GM21825 (cell line): ENCODE measurements around the gene CDX1.

Experiments used
- ATAC-seq: cut with Tn5 transposase; IDR thresholded peaks from one replicate; pipeline ENCODE4 v1.9.1; 2021; ENCODE audit warnings: mild to moderate bottlenecking, moderate library complexity; ENCODE audit not compliant: unreplicated experiment

Gene CDX1

GRCh38 chr5:150181027-150181426 lies 14.4 kb downstream of the CDX1 start:
- ATAC-seq = no peak

DNA sequence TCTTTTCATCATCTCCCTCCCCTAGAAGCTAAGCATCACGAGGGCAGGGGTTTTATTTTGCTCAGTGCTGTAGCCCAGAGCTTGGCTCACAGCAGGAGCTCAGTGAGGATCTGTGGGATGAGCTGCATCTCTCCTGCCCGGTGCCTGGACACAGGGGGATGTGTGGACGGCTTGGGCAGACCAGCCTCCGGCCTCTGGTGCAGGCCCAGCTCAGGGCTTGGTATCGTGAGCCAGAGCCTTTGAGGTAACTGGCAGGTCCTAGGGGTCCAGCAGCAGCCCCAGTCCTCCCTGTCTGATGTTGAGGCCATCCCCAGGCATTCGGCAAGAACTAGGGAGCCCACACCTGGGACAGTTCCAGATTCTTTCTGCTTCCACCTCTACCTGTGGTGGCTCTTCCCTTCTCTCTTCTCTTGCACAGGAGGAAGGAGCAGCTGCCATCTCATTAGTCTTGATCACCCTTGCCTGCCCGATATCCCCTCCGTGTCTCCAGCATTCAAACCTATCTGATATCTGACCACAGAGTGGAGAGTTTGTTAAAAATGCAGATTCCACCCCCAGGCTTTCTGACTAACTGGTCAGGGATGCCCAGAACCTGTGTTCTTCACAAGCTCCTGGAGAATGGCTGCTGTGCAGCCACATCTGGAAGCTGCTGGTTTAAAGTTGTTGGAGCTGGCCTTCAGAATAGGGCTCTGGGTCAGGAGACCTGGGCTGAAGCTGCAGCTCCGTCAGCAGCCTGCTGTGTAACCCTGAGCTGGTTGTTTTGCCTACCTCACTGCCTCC lies 15.4 kb downstream of the CDX1 start:
- no peak for ATAC-seq

GRCh38 chr5:150182774-150183173 lies 16.2 kb downstream of the CDX1 start:
- ATAC-seq = no peak

DNA sequence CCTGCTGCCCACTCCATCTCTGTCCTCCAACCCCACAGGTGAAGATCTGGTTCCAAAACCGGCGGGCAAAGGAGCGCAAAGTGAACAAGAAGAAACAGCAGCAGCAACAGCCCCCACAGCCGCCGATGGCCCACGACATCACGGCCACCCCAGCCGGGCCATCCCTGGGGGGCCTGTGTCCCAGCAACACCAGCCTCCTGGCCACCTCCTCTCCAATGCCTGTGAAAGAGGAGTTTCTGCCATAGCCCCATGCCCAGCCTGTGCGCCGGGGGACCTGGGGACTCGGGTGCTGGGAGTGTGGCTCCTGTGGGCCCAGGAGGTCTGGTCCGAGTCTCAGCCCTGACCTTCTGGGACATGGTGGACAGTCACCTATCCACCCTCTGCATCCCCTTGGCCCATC lies 16.9 kb downstream of the CDX1 start:
- ATAC-seq = no peak

GRCh38 chr5:150184006-150184405 lies 17.4 kb downstream of the CDX1 start:
- ATAC-seq = no peak

- no peak for ATAC-seq
Measured at GRCh38 chr5:150184990-150185912, 18.7 kb downstream of the CDX1 start.

DNA sequence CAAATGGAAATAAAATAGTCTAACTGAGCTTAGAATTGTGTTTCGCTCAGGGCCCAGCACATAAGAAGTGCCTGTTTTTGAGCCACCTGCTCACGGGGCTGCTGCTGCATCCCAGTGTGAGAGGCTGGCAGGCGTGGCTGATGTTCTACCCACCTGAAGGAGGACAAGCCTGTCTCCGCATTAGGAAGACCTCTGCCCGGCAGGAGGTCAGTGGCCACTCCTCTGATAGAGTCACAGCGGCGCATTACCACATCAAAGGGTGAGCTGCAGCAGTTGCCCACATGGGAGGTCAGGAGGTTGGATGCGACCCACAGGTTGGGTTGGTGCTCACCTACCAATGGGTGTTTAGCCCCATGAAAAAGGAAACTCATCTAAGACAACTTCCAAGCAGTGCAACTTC lies 19.6 kb downstream of the CDX1 start:
- ATAC-seq = no peak

GRCh38 chr5:150186897-150187296 lies 20.3 kb downstream of the CDX1 start:
- no peak for ATAC-seq

DNA sequence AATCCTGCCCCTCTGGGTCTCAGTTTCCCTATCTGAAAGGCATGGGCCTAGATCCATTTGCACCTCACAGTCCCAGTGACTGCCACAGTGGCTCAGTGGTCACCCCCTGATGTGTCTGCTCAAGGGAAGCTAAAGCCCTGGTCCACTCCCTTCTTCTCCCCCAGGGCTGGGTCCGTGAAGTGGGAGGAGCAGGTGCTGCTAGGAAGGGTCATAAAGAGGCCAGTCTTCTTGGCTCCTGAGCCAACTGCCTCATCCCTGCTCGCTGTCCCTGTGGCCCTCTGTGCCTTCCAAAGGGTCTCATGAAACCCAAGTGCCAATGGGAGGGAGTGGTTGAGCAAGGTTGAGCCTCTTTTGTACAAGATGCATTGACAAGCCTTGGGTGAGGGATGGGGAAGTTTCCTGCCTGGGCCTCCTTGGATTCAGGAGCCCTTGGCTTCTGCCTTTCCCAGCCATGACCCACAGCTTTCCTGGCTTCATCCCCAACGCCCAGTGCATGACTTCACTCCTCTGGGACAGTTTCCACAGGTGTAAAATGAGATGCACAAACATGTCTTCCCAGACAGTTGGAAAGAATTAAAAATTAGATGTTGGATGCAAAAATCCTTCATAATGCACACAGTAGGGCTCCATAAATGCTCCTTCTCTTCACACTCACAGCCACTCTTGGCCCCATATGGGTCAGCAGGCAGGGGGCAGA lies 21.7 kb downstream of the CDX1 start:
- ATAC-seq = no peak

DNA sequence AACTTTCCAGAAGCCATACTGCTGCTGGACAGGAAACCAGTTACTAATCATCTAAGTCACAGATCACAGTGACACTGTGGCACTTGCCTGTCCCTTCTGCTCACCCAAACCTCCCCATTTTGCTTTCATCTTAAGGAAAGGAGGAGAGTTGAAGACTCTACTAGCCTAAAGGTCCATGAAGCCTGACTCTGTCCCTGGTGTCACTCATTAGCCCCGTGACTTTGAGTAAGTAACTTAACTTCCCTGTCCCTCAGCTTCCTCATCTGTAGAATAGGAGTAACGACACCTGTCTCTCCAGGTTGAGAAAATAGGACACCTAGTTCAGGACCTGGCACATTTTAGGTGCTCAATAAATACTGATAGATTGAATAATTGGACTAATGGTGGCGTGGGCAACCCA lies 22.7 kb downstream of the CDX1 start:
- ATAC-seq = no peak

GRCh38 chr5:150189728-150190502 lies 23.3 kb downstream of the CDX1 start, which contains the start of gene SLC6A7:
Gene SLC6A7, plus strand, starts transcription at chr5:150190062. Its CDS starts 266 bp downstream, at chr5:150190328.
- no peak for ATAC-seq

- no peak for ATAC-seq
Measured at GRCh38 chr5:150190503-150190979, 24.0 kb downstream of the CDX1 start.

GRCh38 chr5:150190987-150191386 lies 24.4 kb downstream of the CDX1 start:
- no peak for ATAC-seq

GRCh38 chr5:150192462-150192861 lies 25.9 kb downstream of the CDX1 start:
- no peak for ATAC-seq

DNA sequence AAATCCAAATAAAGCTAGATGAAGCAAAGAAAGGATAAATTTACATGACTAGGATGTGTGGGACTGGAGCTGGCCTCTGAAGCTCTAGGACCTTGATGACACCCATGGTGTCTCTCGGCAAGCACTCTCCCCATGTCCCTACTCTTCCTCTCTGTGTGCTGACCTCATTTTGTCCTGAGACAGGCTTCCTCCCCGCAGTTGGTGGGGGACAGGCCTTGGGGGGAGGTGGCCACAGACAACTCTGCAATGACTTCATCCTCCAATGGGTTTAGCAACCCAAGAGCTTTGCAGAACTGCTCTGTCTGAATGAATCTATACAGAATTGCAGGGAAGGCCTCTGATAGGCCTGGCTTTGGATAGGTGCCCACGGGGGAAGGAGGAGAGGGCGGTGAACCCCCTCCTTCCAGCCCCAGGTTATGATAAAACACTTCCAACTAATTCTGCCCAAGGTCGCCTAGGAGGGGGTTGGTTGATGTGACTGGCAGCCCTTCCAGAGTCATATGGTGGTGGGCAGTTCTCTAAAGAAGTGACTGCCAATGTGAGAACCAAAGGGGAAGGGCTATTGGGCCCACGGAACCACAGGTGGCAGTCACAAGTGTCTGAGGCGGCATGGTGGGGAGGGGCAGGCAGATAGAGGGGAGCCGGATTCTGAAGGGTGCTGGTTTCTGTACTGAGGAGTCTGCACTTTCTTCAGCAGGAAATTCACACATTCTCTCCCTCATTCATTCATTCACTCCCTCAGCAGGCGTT lies 29.3 kb downstream of the CDX1 start:
- no peak for ATAC-seq

DNA sequence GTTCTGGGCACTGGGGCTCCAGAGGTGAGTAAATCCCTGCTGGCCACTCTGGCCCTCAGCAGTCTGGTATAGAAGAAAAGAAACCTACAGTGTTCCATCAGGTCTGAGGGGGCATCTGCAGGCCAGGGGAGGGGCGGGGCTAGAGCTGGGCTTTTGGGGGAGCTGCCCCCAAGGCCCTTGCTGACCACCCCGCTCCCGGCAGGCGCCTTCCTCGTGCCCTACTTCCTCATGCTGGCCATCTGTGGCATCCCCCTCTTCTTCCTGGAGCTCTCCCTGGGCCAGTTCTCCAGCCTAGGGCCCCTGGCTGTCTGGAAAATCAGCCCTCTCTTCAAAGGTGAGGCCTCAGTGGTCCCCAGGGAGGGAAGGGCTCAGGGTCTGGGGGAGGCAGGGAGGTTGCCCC lies 29.9 kb downstream of the CDX1 start:
- no peak for ATAC-seq

GRCh38 chr5:150196986-150197385 lies 30.4 kb downstream of the CDX1 start:
- ATAC-seq = no peak

DNA sequence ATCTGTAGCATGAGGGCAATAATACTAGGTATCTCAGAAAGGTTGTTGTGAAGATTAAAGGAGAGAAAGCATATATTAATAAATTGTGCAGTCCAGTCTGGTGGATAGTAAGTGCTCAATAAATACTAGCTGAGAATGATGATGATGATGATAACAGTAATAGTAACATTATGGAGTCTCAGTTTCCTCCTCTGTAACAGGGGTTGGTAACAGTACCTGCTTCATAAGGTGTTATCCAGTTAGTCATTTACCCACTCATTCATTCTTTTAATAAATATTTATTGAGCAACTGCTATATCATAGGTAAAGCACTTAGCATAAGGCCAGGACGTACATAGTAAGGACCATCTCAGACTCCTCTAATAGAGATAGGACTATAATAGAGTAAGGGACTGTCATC lies 30.9 kb downstream of the CDX1 start:
- ATAC-seq = no peak

DNA sequence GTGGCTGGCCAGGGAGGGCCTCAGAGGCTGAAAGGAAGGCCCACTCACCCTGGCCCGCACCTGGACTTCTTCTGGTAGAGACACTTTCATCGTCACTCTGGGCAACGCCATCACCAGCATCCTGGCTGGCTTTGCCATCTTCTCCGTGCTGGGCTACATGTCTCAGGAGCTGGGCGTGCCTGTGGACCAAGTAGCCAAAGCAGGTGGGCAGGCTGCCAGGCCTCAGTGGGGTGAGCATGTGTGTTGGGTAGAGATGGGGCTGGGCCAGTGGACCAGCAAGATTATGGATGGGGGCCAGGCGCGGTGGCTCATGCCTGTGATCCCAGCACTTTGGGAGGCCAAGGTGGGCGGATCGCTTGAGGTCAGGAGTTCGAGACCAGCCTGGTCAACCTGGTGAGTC lies 35.9 kb downstream of the CDX1 start:
- no peak for ATAC-seq
